ENCODE data around the gene FOXJ1.

The FOXJ1 gene

DNA sequence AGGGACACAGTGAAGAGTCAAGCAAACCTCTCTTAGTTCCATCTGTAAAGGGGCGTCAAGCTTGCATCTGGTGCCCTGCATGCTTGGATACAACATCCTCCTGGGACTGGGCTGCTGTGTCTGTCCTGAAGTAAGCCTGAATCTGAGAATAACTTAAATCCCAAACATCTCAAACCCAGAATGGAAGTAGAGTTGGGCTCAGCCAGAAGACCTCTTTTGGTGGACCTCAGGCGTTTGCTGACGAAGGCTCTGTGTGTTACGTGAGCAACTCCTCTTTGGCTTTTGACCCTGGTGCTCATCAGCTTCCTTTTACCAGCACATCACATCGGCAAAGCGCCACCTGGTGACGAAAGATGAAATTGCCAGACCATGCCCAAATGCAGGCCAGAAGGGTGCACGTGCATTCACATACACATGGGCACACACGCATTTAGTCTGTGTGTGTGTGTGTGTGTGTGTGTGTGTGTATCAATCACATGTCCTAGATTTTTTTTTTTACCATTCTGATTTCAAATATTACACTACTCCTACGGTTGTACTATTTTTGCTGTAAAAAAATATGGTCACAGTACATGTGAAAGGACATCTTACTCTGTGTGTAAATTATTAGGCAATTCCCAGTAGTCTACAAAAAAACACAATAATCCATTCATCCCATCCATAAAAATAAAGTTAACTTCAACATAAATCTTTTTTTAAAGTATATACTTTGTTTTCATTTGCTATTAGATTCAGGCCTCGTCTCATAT lies 41.1 kb upstream of the FOXJ1 start:
- peak; percentile 93 for DNase-seq (ENCODE audit: low read depth)
- H3K4me3 ChIP-seq (ENCODE audit: low read depth, low read length), result no peak overlapping the region
- TF ChIP-seq, protein P1, sequence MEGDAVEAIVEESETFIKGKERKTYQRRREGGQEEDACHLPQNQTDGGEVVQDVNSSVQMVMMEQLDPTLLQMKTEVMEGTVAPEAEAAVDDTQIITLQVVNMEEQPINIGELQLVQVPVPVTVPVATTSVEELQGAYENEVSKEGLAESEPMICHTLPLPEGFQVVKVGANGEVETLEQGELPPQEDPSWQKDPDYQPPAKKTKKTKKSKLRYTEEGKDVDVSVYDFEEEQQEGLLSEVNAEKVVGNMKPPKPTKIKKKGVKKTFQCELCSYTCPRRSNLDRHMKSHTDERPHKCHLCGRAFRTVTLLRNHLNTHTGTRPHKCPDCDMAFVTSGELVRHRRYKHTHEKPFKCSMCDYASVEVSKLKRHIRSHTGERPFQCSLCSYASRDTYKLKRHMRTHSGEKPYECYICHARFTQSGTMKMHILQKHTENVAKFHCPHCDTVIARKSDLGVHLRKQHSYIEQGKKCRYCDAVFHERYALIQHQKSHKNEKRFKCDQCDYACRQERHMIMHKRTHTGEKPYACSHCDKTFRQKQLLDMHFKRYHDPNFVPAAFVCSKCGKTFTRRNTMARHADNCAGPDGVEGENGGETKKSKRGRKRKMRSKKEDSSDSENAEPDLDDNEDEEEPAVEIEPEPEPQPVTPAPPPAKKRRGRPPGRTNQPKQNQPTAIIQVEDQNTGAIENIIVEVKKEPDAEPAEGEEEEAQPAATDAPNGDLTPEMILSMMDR (conservative IDR thresholded peaks at IDR 0.05; ENCODE audit: low read depth, low read length), result peak; percentile 94

DNA sequence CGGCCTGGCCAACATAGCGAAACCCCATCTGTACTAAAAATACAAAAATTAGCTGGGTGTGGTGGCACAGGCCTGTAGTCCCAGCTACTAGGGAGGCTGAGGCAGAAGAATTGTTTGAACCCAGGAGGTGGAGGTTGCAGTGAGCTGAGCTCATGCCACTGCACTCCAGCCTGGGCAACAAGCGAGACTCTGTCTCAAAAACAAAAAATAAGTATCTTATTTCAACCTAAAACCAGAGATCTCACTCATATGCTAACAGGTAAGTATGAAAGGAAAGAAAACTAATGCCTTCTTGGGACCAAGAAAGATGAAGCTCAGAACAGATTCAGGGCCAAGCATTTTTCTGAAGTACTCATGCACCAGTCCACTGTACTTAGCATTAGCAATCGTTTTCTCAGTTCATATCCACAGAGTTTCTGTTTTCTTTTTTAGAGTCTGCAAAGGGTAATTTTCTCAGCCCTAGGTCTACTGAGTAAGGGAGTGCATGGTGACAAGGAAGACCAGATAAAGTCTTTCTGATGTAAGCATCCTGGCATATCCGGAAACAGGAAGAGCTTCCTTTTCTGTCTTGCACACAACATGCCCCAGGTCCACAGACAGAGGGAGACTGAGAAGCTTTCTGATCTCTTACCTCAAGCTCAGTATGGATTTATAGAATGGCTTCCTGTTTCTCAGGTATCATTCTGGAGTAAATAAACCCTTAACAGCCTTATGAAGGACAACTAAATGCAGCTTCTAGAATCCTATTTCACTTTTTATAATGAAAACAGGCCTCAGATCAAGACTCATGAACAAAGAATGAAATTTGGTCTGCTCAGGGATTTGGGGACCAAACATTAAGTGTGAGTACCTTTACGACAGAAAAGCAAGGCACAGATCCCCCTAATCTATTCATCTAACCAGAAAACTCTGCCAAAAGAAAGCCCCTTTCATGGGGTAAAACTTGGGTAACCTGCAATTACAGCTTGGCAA lies 38.7 kb upstream of the FOXJ1 start:
- peak; percentile 50 for DNase-seq (ENCODE audit: low read depth)
- no peak overlapping the region for H3K4me3 ChIP-seq (ENCODE audit: low read depth, low read length)
- TF ChIP-seq, protein P1 (conservative IDR thresholded peaks at IDR 0.05; ENCODE audit: low read depth, low read length), result peak; percentile 40

GRCh38 chr17:76178124-76178523 lies 37.1 kb upstream of the FOXJ1 start:
- DNase-seq (ENCODE audit: low read depth), result no peak
- TF ChIP-seq, protein P1 (conservative IDR thresholded peaks at IDR 0.05; ENCODE audit: low read depth, low read length), result no peak
- H3K4me3 ChIP-seq (ENCODE audit: low read depth, low read length), result no peak overlapping the region

- H3K4me3 ChIP-seq (ENCODE audit: low read depth, low read length), result no peak overlapping the region
- DNase-seq (ENCODE audit: low read depth), result no peak
- TF ChIP-seq, protein P1 (conservative IDR thresholded peaks at IDR 0.05; ENCODE audit: low read depth, low read length), result no peak
These were observed 35.9 kb upstream of the FOXJ1 start for GRCh38 chr17:76176701-76177574.

GRCh38 chr17:76174037-76174436 lies 33.0 kb upstream of the FOXJ1 start:
- TF ChIP-seq, protein P1 (conservative IDR thresholded peaks at IDR 0.05; ENCODE audit: low read depth, low read length), result no peak
- no peak overlapping the region for H3K4me3 ChIP-seq (ENCODE audit: low read depth, low read length)
- DNase-seq (ENCODE audit: low read depth), result no peak

DNA sequence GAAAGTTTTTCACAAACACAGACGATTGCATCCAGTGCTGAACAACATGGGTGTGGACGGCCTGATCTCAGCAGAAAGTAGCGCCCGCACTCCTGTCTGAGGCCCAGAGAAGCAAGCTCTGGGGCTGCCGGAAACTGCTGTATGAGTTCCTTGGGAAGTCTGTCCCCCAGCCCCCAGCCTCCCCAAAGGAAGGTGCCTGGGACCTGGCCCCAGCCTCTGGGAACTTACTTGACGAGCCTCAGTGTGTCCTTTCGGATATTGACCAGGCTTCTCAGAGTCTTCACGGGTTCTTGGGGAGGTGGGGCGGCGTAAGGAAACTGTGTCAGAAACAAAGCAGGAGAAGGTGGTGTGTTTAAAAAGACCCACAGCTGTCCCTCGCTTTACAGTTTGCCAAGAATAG lies 32.4 kb upstream of the FOXJ1 start:
- no peak for DNase-seq (ENCODE audit: low read depth)
- H3K4me3 ChIP-seq (ENCODE audit: low read depth, low read length), result no peak overlapping the region
- TF ChIP-seq, protein P1 (conservative IDR thresholded peaks at IDR 0.05; ENCODE audit: low read depth, low read length), result no peak

Data from choroid plexus epithelial cell (primary cell).